Panc1 (cell line): ENCODE data around the gene FAM83F.

Source experiments
- CTCF ChIP-seq: fragments of 450-650 bp; IDR thresholded peaks from 2 replicates; pipeline ENCODE4 v1.5.1; 2017; ENCODE audit warnings: mild to moderate bottlenecking
- POLR2AphosphoS5 ChIP-seq: IDR thresholded peaks from 2 replicates; pipeline ENCODE4 v1.6.1; 2012; ENCODE audit warnings: mild to moderate bottlenecking, low read depth, low read length, moderate library complexity

- TF ChIP-seq CTCF (no peak), POLR2AphosphoS5 (no peak)
Observed at GRCh38 chr22:39947220-39948216, 47.2 kb upstream of the FAM83F start.
